ENCODE measurements around the gene MLH1.
"Not testable (repeated sequence)": the region's sequence is repeated elsewhere in the genome, so short reads cannot be mapped to it uniquely, and the experiment has no call there.

- not testable (repeated sequence) for TF ChIP-seq EZH2 (IDR thresholded peaks at IDR 0.05; ENCODE audit: low read length, missing control alignments); CTCF (conservative IDR thresholded peaks at IDR 0.05 in 1 of 2, IDR thresholded peaks at IDR 0.05 in 1 of 2; ENCODE audit: low read depth in 1 of 2, low read length in 2 of 2)
These were observed 30.3 kb upstream of the MLH1 start for GRCh38 chr3:36963008-36963407.

All from fibroblast of lung (primary cell).